Inflammatory macrophage (primary cell): ENCODE data around the gene CD6.
"Not testable (repeated sequence)": the region's sequence is repeated elsewhere in the genome, so short reads cannot be mapped to it uniquely, and the experiment has no call there.

Experiments used
- DNase-seq, 2 donors: peaks; one replicate each; pipeline ENCODE4 v3.0.0-alpha.2; 2020 to 2022

CD6 gene

GRCh38 chr11:60954421-60954820 is 17.1 kb upstream of the CD6 start:
- DNase-seq = peak; percentile 91 to 95

GRCh38 chr11:60955571-60955970 is 15.9 kb upstream of the CD6 start:
- DNase-seq = peak; percentile 49 to 55

- no peak for DNase-seq
Observed at GRCh38 chr11:60957188-60957587, 14.3 kb upstream of the CD6 start.

- DNase-seq = no peak
Observed at GRCh38 chr11:60959431-60959830, 12.0 kb upstream of the CD6 start.

- DNase-seq = no peak
Observed at GRCh38 chr11:60960405-60960804, 11.1 kb upstream of the CD6 start.

- DNase-seq = no peak
Observed at GRCh38 chr11:60964801-60965200, 6.7 kb upstream of the CD6 start.

- peak; percentile 45 to 63 for DNase-seq
Observed at GRCh38 chr11:60966890-60967289, 4.6 kb upstream of the CD6 start.

GRCh38 chr11:60968223-60968622 is 3.3 kb upstream of the CD6 start:
- no peak for DNase-seq

- peak; percentile 66 to 75 for DNase-seq
Observed at GRCh38 chr11:60970369-60970774, 1.1 kb upstream of the CD6 start.

GRCh38 chr11:60970890-60971289 is 590 bp upstream of the CD6 start:
- DNase-seq = no peak

- no peak for DNase-seq
Observed at GRCh38 chr11:60972182-60973030, 926 bp downstream of the CD6 start.

- peak in 1 of 2 donors; percentile 26 for DNase-seq
Observed at GRCh38 chr11:60973699-60974098, 2.2 kb downstream of the CD6 start.

GRCh38 chr11:60974316-60974715 is 2.8 kb downstream of the CD6 start:
- not testable (repeated sequence) for DNase-seq

- no peak for DNase-seq
Observed at GRCh38 chr11:60974726-60975125, 3.2 kb downstream of the CD6 start.

- no peak for DNase-seq
Observed at GRCh38 chr11:60977224-60977623, 5.7 kb downstream of the CD6 start.

- no peak for DNase-seq
Observed at GRCh38 chr11:60977836-60978235, 6.4 kb downstream of the CD6 start.

GRCh38 chr11:60978546-60979380 is 7.3 kb downstream of the CD6 start:
- DNase-seq = peak; percentile 95 to 98

- DNase-seq = no peak
Observed at GRCh38 chr11:60981515-60981914, 10.0 kb downstream of the CD6 start.

- DNase-seq = peak in 1 of 2 donors; percentile 55
Observed at GRCh38 chr11:60982184-60982583, 10.7 kb downstream of the CD6 start.

- DNase-seq = no peak
Observed at GRCh38 chr11:60984149-60984548, 12.7 kb downstream of the CD6 start.

- DNase-seq = no peak
Observed at GRCh38 chr11:60984636-60985035, 13.2 kb downstream of the CD6 start.

- DNase-seq = no peak
Observed at GRCh38 chr11:60985501-60985900, 14.0 kb downstream of the CD6 start.
